ENCODE measurements around the gene RNF183.

Gene RNF183

DNA sequence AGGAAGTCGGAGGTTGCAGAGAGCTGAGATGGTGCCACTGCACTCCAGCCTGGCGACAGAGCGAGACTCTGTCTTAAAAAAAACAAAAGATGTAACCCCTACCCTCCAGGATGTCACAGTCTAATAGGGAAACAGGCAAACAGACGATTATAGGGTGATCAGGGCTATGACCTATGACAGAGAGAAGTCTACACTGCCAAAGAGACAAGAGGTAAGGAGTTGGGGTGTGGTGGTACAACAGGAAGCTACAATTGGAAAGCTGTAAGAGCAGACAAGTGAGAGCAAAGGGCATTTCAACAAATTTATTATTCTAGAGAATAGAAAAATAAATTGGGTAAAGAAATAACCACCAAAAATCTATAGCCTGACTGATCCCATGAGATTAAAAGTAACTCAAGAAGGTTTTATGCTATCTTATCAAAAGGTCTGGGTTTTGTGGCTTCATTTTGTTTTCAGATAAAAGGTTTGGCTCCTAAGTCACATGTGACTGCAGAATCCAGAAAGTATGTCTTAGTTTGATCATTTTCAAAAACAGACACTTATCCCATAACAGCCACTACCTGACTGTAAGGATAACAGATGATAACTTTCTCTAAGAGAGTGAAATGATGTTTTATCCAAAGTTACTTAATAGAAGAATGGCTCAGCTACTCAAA lies 35.1 kb downstream of the RNF183 start:
- TF ChIP-seq, protein P1, sequence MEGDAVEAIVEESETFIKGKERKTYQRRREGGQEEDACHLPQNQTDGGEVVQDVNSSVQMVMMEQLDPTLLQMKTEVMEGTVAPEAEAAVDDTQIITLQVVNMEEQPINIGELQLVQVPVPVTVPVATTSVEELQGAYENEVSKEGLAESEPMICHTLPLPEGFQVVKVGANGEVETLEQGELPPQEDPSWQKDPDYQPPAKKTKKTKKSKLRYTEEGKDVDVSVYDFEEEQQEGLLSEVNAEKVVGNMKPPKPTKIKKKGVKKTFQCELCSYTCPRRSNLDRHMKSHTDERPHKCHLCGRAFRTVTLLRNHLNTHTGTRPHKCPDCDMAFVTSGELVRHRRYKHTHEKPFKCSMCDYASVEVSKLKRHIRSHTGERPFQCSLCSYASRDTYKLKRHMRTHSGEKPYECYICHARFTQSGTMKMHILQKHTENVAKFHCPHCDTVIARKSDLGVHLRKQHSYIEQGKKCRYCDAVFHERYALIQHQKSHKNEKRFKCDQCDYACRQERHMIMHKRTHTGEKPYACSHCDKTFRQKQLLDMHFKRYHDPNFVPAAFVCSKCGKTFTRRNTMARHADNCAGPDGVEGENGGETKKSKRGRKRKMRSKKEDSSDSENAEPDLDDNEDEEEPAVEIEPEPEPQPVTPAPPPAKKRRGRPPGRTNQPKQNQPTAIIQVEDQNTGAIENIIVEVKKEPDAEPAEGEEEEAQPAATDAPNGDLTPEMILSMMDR (IDR thresholded peaks at IDR 0.05; ENCODE audit: insufficient read depth, low read depth, low read length, missing control alignments) = no peak
- no peak for DNase-seq (ENCODE audit: low read depth)
- H3K4me3 ChIP-seq (ENCODE audit: low read depth, low read length) = no peak overlapping the region

DNA sequence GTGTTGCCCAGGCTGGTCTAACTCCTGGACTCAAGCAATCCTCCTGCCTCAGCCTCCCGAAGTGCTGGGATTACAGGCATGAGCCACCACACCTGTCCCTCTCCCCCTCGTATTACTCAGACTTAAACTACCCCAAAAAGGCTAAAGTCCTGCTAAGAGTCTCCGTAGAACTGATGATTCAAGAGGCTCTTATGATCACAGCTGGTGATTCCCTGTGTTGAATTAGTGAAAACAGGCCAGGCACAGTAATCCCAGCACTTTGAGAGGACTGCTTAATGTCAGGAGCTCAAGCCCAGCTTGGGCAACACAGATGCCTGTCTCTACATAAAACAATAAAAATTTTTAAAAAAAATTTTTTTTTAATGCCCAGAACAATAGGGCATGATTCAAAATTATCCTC lies 37.0 kb downstream of the RNF183 start:
- no peak overlapping the region for H3K4me3 ChIP-seq (ENCODE audit: low read depth, low read length)
- TF ChIP-seq, protein P1 (IDR thresholded peaks at IDR 0.05; ENCODE audit: insufficient read depth, low read depth, low read length, missing control alignments) = no peak
- no peak for DNase-seq (ENCODE audit: low read depth)

DNA sequence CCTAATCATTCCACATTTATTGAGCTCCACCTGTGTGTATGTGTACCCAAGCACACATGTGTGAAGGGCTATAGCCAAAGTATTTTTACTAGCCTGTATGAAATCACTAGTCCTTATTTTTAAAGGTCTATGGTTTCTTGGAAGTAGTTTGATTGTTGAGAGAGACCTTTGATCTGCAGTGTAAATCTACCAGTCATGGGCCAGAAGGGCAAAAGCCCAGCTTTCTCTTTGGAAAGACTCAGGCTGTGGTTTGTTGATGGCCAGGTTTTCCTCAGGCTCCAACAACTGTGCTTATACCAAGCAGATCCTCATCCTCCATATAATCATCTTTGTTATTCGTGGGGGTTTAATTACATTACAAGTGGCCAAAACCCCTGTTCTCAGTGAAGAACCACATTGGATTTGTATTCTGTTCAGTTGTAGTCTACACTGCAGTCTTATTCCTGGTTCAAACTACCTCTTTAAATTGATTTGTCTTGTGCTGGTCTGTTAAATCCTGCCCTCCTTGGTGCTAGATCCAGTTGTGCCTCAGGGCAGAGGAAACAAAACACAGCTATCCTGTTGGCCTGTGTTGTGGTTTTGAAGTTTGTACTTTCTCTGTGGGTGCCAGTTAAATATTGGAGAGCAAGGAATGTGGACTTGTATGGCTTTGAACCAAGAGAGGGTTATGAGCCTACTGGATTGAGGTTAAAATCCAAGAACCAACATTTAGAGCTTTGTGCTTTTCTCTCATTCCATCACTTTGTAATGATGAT lies 41.1 kb downstream of the RNF183 start:
- TF ChIP-seq, protein P1 (IDR thresholded peaks at IDR 0.05; ENCODE audit: insufficient read depth, low read depth, low read length, missing control alignments) = no peak
- H3K4me3 ChIP-seq (ENCODE audit: low read depth, low read length) = no peak overlapping the region
- no peak for DNase-seq (ENCODE audit: low read depth)

DNA sequence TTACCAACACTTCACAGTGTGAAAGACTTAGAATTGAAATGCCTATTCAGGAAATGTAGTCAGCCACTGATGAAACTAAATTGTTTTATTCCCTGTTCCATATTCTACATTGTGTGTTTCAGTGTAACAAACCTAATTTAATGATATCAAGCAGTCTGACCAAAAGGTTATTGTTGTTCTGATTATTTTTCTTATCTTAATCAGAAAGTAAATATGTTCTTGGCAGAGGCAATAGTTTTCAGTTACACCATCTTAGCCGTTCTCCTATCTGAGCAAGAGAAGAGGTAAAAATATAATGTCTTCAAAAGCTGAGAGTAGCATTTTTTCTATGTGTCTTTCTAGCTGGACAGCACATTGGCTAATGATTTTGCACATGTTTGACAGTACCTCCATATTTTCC lies 44.9 kb downstream of the RNF183 start:
- TF ChIP-seq, protein P1 (IDR thresholded peaks at IDR 0.05; ENCODE audit: insufficient read depth, low read depth, low read length, missing control alignments) = no peak
- no peak overlapping the region for H3K4me3 ChIP-seq (ENCODE audit: low read depth, low read length)
- DNase-seq (ENCODE audit: low read depth) = no peak

DNA sequence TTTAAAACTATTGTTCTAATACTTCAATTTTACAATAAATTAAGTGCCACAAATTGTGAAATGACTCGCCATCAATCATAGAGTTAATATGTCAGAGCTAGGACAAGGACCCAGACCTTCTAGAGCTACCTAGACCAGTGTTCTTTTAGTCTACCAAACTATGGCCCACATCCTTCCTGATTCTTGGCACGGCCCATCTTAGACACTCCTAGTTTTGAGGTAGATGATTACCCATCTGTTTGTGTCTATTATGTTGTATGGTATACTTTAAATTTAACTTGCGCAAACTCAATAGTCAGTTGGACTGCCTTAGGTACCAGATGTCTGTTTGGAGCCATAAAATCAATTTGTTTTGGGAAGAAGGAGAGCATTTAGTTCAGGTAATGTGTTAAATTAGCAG lies 45.3 kb downstream of the RNF183 start:
- DNase-seq (ENCODE audit: low read depth) = no peak
- H3K4me3 ChIP-seq (ENCODE audit: low read depth, low read length) = no peak overlapping the region
- TF ChIP-seq, protein P1 (IDR thresholded peaks at IDR 0.05; ENCODE audit: insufficient read depth, low read depth, low read length, missing control alignments) = no peak

DNA sequence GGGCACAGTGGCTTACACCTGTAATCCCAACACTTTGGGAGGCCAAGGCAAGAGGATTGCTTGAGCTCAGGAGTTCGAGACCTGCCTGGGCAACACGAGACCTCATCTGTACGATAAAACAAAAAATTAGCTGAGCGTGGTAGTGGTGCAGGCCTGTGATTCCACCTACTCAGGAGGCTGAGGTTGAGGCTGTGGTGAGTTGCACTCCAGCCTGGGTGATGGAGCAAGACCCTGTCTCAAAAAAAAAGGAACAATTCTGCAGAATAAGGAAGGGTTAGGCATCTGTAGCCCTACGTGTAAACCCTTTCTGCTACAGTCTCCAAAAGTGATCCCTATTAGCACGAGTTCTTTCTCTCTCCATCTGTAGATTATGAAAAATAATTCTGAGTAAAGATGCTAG lies 47.7 kb downstream of the RNF183 start:
- TF ChIP-seq, protein P1 (IDR thresholded peaks at IDR 0.05; ENCODE audit: insufficient read depth, low read depth, low read length, missing control alignments) = no peak
- DNase-seq (ENCODE audit: low read depth) = no peak
- H3K4me3 ChIP-seq (ENCODE audit: low read depth, low read length) = no peak overlapping the region
